ENCODE measurements around the gene CMIP. TPM values are rescaled to one million over a fixed set of nuclear protein-coding genes. Genes with fewer than 3 reads are reported as not detected.

CMIP gene
- total RNA-seq, 1 experiment from 2014 or later, result 48.2 TPM

DNA sequence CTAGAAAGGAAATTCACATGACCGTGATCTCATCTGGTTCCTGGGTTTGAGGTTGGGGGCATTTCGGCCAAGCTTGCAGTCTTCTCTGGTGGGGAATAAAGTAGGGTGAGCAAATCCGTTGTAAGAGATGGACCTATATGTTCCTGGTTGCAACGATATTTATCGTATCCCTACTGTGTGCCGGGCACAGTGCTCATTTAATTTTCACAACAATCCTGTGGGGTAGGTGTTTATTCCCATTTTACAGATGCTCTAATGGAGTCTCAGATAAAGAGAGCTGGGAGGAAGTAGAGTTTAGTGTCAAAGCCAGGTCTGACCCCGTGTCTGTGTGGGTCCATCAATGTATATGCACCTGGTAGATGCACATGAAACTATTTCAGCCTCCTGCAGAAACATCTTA lies 9.4 kb downstream of the CMIP start:
- H3K4me1 Mint-ChIP-seq, result peaks cover 67 to 75% of the 10 kb centered on the region in 2 experiments
- H3K14ac ChIP-seq (ENCODE audit: insufficient read depth, low read length), result no peak overlapping the region
- H2AFZ ChIP-seq (ENCODE audit: low read length), result no peak overlapping the region
- H3K27me3 ChIP-seq (ENCODE audit: insufficient read depth, low read length), result no peaks in the 10 kb centered on the region
- H3K56ac ChIP-seq (ENCODE audit: insufficient read length, low read depth, low read length), result no peak overlapping the region
- H3K9ac ChIP-seq (ENCODE audit: extremely low read depth, insufficient read length, low read length), result no peak overlapping the region
- H3K4me1 ChIP-seq (ENCODE audit: insufficient read depth, low read length), result peaks cover 13% of the 10 kb centered on the region; the same call in 1 of the 2 replicates
- H3K79me1 ChIP-seq (ENCODE audit: insufficient read depth, low read depth, low read length, poor library complexity, severe bottlenecking), result peaks cover 5% of the 10 kb centered on the region
- no peak overlapping the region for H3K18ac ChIP-seq (ENCODE audit: insufficient read length, low read depth, low read length)
- peaks cover 14 to 33% (median 27%) of the 10 kb centered on the region in 3 experiments for H3K36me3 Mint-ChIP-seq (ENCODE audit: insufficient read depth in 1 of 3, low read depth in 3 of 3)
- no peak overlapping the region for H3K4ac ChIP-seq (ENCODE audit: low read depth, low read length)
- no peak overlapping the region for H2BK12ac ChIP-seq (ENCODE audit: insufficient read length, low read depth, low read length)
- no peaks in the 10 kb centered on the region for H3K23me2 ChIP-seq (ENCODE audit: insufficient read length, low read depth, low read length, poor library complexity, severe bottlenecking)
- no peak overlapping the region for H2AK5ac ChIP-seq (ENCODE audit: insufficient read length, low read length)
- TF ChIP-seq, protein P1, sequence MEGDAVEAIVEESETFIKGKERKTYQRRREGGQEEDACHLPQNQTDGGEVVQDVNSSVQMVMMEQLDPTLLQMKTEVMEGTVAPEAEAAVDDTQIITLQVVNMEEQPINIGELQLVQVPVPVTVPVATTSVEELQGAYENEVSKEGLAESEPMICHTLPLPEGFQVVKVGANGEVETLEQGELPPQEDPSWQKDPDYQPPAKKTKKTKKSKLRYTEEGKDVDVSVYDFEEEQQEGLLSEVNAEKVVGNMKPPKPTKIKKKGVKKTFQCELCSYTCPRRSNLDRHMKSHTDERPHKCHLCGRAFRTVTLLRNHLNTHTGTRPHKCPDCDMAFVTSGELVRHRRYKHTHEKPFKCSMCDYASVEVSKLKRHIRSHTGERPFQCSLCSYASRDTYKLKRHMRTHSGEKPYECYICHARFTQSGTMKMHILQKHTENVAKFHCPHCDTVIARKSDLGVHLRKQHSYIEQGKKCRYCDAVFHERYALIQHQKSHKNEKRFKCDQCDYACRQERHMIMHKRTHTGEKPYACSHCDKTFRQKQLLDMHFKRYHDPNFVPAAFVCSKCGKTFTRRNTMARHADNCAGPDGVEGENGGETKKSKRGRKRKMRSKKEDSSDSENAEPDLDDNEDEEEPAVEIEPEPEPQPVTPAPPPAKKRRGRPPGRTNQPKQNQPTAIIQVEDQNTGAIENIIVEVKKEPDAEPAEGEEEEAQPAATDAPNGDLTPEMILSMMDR (conservative IDR thresholded peaks at IDR 0.05), result no peak
- H4K20me1 ChIP-seq (ENCODE audit: control insufficient read depth, insufficient read depth, insufficient read length), result peaks cover 2% of the 10 kb centered on the region
- H3K4me2 ChIP-seq (ENCODE audit: insufficient read depth, insufficient read length, low read length), result no peak overlapping the region
- H3K79me2 ChIP-seq (ENCODE audit: insufficient read depth, low read length), result peaks cover 54% of the 10 kb centered on the region; the same call in 1 of the 2 replicates
- no peak overlapping the region for H2BK120ac ChIP-seq (ENCODE audit: low read depth, low read length, poor library complexity, severe bottlenecking)
- WGBS (ENCODE audit: extremely low coverage, insufficient read length, low lambda C conversion rate), result no CpG with 5 or more reads among the region's 7 CpGs
- no peaks in the 10 kb centered on the region for H3K9me3 ChIP-seq (ENCODE audit: control insufficient read depth, low read depth, low read length)
- no peak overlapping the region for H3K27ac ChIP-seq (ENCODE audit: insufficient read length, low read depth, low read length)
- no peak overlapping the region for H3T11ph ChIP-seq (ENCODE audit: low read length)
- H3K4me3 Mint-ChIP-seq, result no peak overlapping the region
- H2BK20ac ChIP-seq (ENCODE audit: low read depth, low read length, poor library complexity, severe bottlenecking), result no peak overlapping the region
- no peak overlapping the region for H2BK5ac ChIP-seq (ENCODE audit: insufficient read length, low read length)
- H3K23ac ChIP-seq (ENCODE audit: insufficient read length, low read depth, low read length), result no peak overlapping the region
- no peak overlapping the region for H4K91ac ChIP-seq (ENCODE audit: insufficient read length, low read depth, low read length)
- no peaks in the 10 kb centered on the region; the same call in 1 of the 2 replicates for H3K27me3 Mint-ChIP-seq (ENCODE audit: low read depth)
- H2BK15ac ChIP-seq (ENCODE audit: low read depth, low read length), result no peak overlapping the region
- DNase-seq, result no peak
- no peak overlapping the region for H4K5ac ChIP-seq (ENCODE audit: insufficient read length, low read depth, low read length)
- H3K9me3 Mint-ChIP-seq, result no peaks in the 10 kb centered on the region
- peak overlapping the region in 1 of 3 experiments; percentile 34; a peak in 2 of 7 replicates for H3K27ac Mint-ChIP-seq
- no peak overlapping the region for H4K8ac ChIP-seq (replicated peaks; ENCODE audit: insufficient read length, low read depth, low read length)

Measured in H9 (cell line).